ENCODE measurements around the gene SIRT1.
"Not testable (repeated sequence)": the region's sequence is repeated elsewhere in the genome, so short reads cannot be mapped to it uniquely, and the experiment has no call there.

SIRT1 gene

DNA sequence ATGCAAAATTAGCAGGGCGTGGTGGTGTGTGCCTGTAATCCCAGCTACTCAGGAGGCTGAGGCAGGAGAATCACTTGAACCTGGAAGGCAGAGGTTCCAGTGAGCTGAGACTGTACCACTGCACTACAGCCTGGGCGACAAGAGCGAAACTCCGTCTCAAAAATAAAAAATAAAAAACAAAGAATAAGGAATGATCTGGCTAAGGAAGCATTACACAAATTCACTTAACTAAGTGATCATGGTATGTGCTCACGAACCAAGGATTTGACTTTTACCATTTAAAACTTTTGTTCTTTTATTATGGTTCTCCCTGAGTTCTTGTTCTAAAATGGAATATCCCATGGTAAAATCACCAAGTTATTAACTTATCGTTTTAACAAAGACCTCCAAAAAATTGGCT lies 71.2 kb downstream of the SIRT1 start:
- DNase-seq (ENCODE audit: low read depth in 2 of 2, low spot score in 1 of 2) = no peak

GRCh38 chr10:67959839-67960476 lies 75.5 kb downstream of the SIRT1 start:
- no peak for DNase-seq (ENCODE audit: low read depth in 2 of 2, low spot score in 1 of 2)

DNA sequence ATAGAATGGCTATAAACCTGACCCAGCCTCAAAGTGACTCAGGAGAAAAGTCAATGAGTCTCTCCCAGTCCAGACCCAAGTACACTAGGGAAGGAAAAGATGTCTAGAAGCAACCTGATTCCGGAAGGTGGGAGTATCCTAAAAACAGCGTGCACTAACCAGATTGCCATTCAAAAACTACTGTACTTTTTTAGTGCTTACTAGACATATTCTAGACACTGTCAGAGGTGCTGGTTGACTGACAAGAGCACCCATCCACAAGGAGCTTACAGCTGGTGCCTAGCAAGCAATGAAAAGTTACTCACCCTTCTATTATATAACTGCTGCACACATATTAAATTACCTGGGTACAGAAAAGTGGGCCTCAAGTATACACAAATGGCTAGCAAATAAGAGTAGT lies 81.0 kb downstream of the SIRT1 start:
- no peak for DNase-seq (ENCODE audit: low read depth in 2 of 2, low spot score in 1 of 2)

DNA sequence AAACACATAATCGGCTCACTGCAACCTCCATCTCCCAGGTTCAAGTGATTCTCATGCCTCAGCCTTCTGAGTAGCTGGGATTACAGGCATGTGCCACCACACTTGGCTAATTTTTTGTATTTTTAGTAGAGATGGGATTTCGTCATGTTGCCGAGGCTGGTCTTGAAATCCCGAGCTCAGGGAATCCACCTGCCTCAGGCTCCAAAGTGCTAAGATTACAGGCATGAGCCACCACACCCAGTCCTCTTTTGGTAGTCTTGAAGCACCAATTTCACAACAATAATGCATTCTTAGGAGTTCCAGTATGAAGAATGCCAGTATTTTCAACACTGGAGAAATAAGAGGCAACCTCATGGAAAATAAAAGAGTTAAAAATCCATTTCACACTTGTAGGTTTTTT lies 81.6 kb downstream of the SIRT1 start:
- DNase-seq (ENCODE audit: low read depth in 2 of 2, low spot score in 1 of 2) = not testable (repeated sequence)
